Fibroblast of pulmonary artery (primary cell): Measurements from ENCODE around the gene EEFSEC.

ENCODE experiments used
- DNase-seq: peaks from one replicate; pipeline ENCODE4 v3.0.0-alpha.2; 2010; ENCODE audit warnings: low read depth
- H3K4me3 ChIP-seq: replicated peaks from 2 replicates; pipeline ENCODE4 v1.5.1; 2011; ENCODE audit warnings: low read depth, mild to moderate bottlenecking, control low read depth, low read length, moderate library complexity
- TF ChIP-seq, protein P1 (sequence below): IDR thresholded peaks from 2 replicates; pipeline ENCODE4 v1.5.1; 2011; ENCODE audit warnings: mild to moderate bottlenecking, control low read depth, low read length, inconsistent platforms; ENCODE audit errors: missing control alignments

EEFSEC gene

DNA sequence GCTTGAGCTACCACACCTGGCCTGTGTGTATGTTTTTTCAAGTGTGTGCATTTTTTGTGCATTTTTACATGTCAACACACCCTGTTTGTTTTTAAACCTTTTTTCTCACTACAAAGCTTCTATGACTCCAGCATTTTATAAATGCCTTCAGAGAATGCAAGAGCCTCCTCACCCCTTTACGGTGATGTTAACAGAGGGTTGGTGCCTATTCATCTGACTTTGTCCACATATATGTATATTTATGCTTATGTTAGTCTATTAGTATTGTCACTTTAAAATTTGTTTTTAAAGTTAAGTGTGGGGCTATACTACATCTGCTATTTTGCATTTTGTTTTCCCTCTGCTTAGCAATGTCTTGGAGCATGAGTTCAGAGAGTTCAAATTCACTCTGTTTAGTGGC, 45.8 kb downstream of the EEFSEC start:
- no peak for DNase-seq
- TF ChIP-seq, protein P1, sequence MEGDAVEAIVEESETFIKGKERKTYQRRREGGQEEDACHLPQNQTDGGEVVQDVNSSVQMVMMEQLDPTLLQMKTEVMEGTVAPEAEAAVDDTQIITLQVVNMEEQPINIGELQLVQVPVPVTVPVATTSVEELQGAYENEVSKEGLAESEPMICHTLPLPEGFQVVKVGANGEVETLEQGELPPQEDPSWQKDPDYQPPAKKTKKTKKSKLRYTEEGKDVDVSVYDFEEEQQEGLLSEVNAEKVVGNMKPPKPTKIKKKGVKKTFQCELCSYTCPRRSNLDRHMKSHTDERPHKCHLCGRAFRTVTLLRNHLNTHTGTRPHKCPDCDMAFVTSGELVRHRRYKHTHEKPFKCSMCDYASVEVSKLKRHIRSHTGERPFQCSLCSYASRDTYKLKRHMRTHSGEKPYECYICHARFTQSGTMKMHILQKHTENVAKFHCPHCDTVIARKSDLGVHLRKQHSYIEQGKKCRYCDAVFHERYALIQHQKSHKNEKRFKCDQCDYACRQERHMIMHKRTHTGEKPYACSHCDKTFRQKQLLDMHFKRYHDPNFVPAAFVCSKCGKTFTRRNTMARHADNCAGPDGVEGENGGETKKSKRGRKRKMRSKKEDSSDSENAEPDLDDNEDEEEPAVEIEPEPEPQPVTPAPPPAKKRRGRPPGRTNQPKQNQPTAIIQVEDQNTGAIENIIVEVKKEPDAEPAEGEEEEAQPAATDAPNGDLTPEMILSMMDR: no peak

DNA sequence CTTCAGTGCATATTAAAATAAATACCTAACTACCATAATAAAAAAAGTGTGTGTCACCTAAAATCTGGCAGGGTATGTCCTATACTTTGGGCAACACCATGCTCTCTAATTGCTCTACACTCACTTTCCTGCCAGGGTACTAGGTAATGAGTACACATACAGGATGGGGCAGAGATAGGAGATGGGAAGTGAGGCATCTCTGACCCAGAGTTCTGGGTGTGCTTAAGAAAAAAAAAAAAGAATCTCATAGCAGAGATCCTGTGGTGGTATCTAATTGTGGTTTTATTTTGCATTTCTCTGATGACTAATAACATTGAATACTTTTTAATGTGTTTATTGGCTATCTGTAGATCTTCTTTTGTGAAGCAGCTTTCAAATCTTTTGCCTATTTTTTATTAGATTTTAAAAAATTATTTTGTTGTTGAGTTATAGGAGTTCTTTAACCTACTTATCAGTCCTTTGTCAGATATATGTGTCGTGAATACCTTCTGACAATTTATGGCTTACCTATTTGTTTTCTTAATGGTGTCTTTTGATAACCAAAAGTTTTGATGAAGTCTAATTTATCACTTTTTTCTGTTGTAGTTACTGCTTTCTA, 48.0 kb downstream of the EEFSEC start:
- no peak for DNase-seq
- H3K4me3 ChIP-seq: no peak overlapping the region
- TF ChIP-seq, protein P1: no peak

More for the DNA sequence above, 45.8 kb downstream of the EEFSEC start:
- no peak overlapping the region for H3K4me3 ChIP-seq

DNA sequence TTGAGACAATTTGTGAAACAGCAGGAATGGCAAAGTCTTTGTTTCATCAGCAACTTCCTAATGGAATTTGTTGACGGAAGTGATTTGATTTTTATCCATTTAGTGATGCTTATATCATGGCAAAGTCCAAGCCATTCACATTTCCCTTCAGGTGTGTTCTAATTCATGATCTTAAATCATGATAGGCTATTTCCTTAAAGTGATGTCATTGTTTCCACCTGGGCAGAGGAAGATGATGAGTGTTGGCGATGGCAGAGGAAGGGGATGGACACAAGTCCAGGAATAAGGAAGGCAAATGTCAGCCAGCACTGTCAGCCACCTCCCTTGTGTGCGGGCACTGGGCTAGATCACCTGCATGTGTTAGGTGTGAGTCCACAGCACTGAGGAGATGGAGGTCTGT, 49.9 kb downstream of the EEFSEC start:
- TF ChIP-seq, protein P1: no peak
- DNase-seq: no peak
- no peak overlapping the region for H3K4me3 ChIP-seq

DNA sequence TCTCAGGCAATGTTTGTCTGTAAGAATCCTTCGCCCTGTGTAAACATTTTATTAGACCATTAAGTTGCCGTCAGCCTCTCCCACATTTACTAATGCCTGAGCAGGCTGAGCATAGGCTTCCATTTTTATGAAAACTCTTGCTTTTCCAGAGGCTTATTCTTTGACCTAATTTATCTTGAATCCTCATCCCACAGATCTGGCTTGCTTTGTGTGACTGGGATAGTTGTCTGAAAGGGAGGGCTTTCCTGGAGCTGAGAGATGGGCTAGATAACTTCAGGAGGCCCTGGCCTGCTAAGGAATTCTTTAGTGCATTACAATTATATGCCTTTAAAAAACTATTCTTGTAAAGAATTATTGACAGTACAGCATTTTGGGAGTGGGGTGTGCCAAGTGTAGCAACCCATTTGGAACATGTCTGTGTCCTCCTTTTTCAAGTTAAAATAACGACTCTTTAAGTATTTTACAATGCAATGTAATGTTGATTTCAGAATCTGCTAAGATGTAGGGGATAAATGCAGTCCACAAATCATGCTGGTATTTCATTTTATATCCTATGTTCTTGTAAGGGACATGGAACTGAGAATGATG, 52.4 kb downstream of the EEFSEC start:
- TF ChIP-seq, protein P1: no peak
- DNase-seq: no peak
- no peak overlapping the region for H3K4me3 ChIP-seq

DNA sequence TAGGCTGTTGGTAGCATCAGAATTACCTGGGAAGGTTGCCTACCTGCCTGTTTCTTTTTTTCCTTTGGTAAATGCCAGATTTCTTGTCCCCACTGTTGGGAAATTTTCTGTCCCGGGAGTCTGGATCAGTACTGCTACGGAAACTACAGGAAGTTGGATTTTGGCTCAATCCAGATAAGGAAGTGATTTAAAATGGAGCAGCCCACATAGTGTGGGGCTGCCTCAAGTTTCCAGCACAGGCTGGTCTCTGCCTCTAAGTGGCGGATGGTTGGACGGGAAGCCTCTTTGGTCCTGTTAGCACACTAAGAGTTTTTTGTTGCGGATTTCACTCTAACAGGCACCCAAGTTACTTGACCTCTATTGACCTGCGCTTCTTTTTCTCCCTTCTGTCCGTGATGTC, 54.7 kb downstream of the EEFSEC start:
- TF ChIP-seq, protein P1: no peak
- no peak overlapping the region for H3K4me3 ChIP-seq
- DNase-seq: peak; percentile 19

DNA sequence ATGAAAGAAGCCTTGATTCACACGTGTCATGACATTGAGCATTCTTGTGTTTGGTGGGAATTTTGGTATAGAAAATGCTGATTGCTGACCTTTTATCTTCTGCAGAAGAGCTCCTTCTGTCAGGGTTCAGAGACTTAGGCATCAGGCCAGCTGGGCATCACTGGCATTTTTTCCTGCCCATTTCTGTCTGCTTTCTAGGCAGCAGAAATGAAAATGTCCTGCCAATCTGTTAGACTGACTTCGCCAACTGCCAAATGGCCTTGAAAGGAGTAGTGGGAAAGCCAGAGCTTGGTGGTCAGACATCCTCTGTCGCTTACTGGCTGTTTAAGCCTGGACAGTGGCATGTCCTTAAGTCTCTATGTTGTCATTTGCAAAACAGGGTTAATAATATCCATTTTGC, 57.4 kb downstream of the EEFSEC start:
- no peak for DNase-seq
- TF ChIP-seq, protein P1: no peak
- no peak overlapping the region for H3K4me3 ChIP-seq

DNA sequence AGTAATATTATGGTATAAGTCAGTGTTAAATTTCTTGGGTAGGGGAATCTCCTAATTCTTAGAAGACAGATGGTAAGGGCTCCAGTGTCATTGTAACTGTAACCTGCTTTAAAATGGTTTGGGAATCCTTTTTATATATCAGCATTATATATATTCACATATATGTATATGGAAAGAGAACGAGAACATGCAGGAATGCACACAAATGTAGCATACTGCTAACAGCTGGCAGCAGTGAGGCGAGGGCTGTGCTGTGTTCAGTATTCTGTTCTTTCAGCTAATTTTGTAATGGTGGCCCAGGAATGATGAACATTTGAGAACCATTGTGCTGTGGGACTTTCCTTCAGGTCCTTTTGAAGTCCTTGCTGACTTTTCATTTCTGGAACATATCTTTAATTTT, 60.8 kb downstream of the EEFSEC start:
- no peak for DNase-seq
- TF ChIP-seq, protein P1: no peak
- no peak overlapping the region for H3K4me3 ChIP-seq
